Mucosa of descending colon (tissue), 3 donors: ENCODE measurements around the gene CABYR. TPM values are rescaled to one million over a fixed set of nuclear protein-coding genes. Genes with fewer than 3 reads are reported as not detected.
"Not testable (repeated sequence)": the region's sequence is repeated elsewhere in the genome, so short reads cannot be mapped to it uniquely, and the experiment has no call there.

ENCODE experiments used
- ATAC-seq: fragments of 200-7000 bp; cut with Tn5 transposase; one replicate; pipeline ENCODE4 v1.9.1; 2020; ENCODE audit warnings: mild to moderate bottlenecking, moderate library complexity
- DNase-seq, 3 donors: peaks; one replicate each; pipeline ENCODE4 v3.0.0-alpha.2; 2020
- H3K36me3 ChIP-seq: fragments of 200-600 bp; one replicate; pipeline ENCODE4 v1.8.0; 2021; ENCODE audit warnings: low read depth, mild to moderate bottlenecking
- H3K4me1 ChIP-seq: fragments of 200-600 bp; one replicate; pipeline ENCODE4 v1.8.0; 2021; ENCODE audit warnings: low read depth, mild to moderate bottlenecking
- H3K4me3 ChIP-seq: fragments of 200-600 bp; one replicate; pipeline ENCODE4 v1.8.0; 2021; ENCODE audit warnings: mild to moderate bottlenecking
- H3K9me3 ChIP-seq: fragments of 200-600 bp; one replicate; pipeline ENCODE4 v1.8.0; 2021; ENCODE audit warnings: mild to moderate bottlenecking
- intact Hi-C, 2 donors: fragments of 100-400 bp; cut with DNase I in 1 of 2; cut with micrococcal nuclease in 1 of 2; formaldehyde crosslinking; loops; one replicate each; pipeline versions ENCODE4 v1.11.0 to v1.11.1; 2022; cut with DNase I, micrococcal nuclease
- total RNA-seq, 3 donors: library from RNA; stranded (reverse); fragmentation: NEBNext Ultra II Directional in 2 of 3; extraction: Animal tissue kit (Norgen Biotek cat#: 25700) in 2 of 3; gene quantifications; one replicate each; pipeline versions ENCODE4 v1.2.1 to v1.2.4, GENCODE V29; 2021 to 2023
- TF ChIP-seq, protein P1 (sequence below): fragments of 200-600 bp; IDR thresholded peaks from one replicate; pipeline ENCODE4 v1.8.0; 2022; ENCODE audit warnings: antibody characterized with exemption, mild to moderate bottlenecking
- donor health status: DM: no; HTN: no; CAD: no; lungs with moderate emphysema.
- donor health status: DM: no; HTN: no; CAD: no.
- donor health status: DM: no; HTN: yes; CAD: no.

Gene CABYR
- total RNA-seq, 3 donors from 2014 or later = 0.41 to 1.4 (median 0.48) TPM

GRCh38 chr18:24136967-24137373, 1.9 kb upstream of the CABYR start:
- DNase-seq (no peak), ATAC-seq (no peak)
- H3K36me3 ChIP-seq = no peaks in the 10 kb centered on the region
- intact Hi-C loops = no loop called here
- H3K4me1 ChIP-seq = no peaks in the 10 kb centered on the region
- H3K4me3 ChIP-seq = no peak overlapping the region
- no peaks in the 10 kb centered on the region for H3K9me3 ChIP-seq
- TF ChIP-seq, protein P1, sequence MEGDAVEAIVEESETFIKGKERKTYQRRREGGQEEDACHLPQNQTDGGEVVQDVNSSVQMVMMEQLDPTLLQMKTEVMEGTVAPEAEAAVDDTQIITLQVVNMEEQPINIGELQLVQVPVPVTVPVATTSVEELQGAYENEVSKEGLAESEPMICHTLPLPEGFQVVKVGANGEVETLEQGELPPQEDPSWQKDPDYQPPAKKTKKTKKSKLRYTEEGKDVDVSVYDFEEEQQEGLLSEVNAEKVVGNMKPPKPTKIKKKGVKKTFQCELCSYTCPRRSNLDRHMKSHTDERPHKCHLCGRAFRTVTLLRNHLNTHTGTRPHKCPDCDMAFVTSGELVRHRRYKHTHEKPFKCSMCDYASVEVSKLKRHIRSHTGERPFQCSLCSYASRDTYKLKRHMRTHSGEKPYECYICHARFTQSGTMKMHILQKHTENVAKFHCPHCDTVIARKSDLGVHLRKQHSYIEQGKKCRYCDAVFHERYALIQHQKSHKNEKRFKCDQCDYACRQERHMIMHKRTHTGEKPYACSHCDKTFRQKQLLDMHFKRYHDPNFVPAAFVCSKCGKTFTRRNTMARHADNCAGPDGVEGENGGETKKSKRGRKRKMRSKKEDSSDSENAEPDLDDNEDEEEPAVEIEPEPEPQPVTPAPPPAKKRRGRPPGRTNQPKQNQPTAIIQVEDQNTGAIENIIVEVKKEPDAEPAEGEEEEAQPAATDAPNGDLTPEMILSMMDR = no peak

DNA sequence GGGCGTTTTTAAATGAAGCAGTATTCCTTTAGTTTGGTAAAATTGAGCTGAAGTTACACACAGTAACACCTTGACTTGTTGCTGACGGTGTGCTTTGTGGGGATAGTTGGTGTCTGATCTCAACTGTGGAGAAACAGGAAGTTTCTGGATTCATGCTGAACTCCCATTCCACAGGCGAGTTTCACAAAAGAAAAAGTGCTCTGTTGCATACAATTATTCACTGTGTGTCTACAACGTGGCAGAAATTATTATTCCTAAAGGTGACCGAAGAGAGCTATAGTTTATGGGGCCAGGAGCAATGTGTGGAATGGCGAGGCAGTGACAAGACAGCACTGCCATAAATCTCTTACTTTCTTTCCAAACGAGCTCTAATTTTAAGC, 463 bp upstream of the CABYR start:
- intact Hi-C loops = no loop called here

DNA sequence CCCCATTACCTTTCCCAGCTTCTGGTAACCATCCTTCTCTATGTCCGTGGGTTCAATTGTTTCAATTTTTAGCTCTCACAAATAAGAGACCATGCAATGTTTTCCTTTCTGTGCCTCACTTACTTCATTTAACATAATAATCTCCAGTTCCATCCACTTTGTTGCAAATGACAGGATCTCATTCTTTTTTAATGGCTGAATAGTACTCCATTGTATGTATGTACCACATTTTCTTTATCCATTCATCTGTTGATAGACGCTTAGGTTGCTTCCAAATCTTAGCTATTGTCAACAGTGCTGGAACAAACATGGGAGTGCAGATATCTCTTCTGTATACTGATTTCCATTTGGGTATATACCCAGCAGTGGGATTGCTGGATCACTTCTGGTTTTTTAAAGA, 1.8 kb downstream of the CABYR start:
- H3K36me3 ChIP-seq = no peaks in the 10 kb centered on the region

More for the DNA sequence above, 463 bp upstream of the CABYR start:
- H3K36me3 ChIP-seq = no peaks in the 10 kb centered on the region
- no peaks in the 10 kb centered on the region for H3K9me3 ChIP-seq
- H3K4me1 ChIP-seq = no peaks in the 10 kb centered on the region
- H3K4me3 ChIP-seq = no peak overlapping the region
- DNase-seq (no peak), ATAC-seq (peak; percentile 52)
- TF ChIP-seq, protein P1 = no peak

DNA sequence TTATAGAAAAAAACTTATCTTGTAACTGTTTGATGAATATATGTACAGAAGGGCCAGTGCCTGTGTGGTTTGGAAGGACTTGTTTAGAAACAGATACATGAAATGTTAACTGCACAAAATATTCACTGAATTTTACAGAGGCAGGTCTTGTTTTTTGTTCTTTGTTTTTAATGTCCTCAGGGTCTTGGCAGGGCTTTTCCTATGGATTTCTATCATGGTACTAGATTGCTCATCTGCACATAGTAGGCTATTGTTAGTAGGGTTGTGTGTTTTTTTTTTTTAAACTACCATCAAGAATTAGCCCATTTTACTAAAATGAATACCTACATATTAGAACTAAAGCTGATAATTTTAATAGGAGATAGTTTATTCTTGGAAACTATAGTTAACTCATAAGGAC, 3.5 kb downstream of the CABYR start:
- H3K36me3 ChIP-seq = no peaks in the 10 kb centered on the region
- TF ChIP-seq, protein P1 = no peak
- H3K4me3 ChIP-seq = no peak overlapping the region
- no peaks in the 10 kb centered on the region for H3K4me1 ChIP-seq
- DNase-seq (no peak), ATAC-seq (no peak)
- intact Hi-C loops = no loop called here
- H3K9me3 ChIP-seq = no peaks in the 10 kb centered on the region

More for the DNA sequence above, 1.8 kb downstream of the CABYR start:
- H3K4me3 ChIP-seq = no peak overlapping the region
- no peak for ATAC-seq
- no peaks in the 10 kb centered on the region for H3K9me3 ChIP-seq
- no peak for DNase-seq
- TF ChIP-seq, protein P1 = no peak
- no peaks in the 10 kb centered on the region for H3K4me1 ChIP-seq
- intact Hi-C loops = no loop called here

GRCh38 chr18:24149591-24149990, 10.7 kb downstream of the CABYR start:
- ATAC-seq, H3K4me1 ChIP-seq, H3K36me3 ChIP-seq, H3K9me3 ChIP-seq, DNase-seq, intact Hi-C loops, H3K4me3 ChIP-seq: not testable (repeated sequence)

DNA sequence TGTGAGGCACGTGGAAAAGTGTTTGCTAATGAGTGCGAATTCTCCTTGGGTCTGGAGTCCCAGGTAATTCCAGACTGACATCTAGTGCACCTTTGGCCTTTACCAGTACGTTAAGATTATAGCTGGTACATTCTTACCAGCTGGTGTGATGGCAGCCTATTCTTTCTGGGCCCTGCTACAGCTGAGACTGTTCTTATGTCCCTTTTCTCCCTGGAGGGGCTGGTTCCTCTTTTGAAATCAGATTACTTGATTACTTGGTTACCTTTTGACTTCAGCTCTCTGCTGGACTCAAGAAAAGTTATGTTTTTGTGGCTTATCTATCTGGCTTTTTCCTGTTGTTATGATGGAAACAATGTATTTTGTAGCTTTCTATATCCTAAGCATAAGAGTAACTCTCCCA, 14.5 kb downstream of the CABYR start:
- intact Hi-C loops = no loop called here
- DNase-seq = no peak
- no peaks in the 10 kb centered on the region for H3K9me3 ChIP-seq
- TF ChIP-seq, protein P1 = no peak
- no peaks in the 10 kb centered on the region for H3K4me1 ChIP-seq
- no peak overlapping the region for H3K4me3 ChIP-seq
- no peak for ATAC-seq
- no peaks in the 10 kb centered on the region for H3K36me3 ChIP-seq
